IMR-90 (cell line): ENCODE results near the gene PF4V1. TPM values are rescaled to one million over a fixed set of nuclear protein-coding genes. Genes with fewer than 3 reads are reported as not detected.

Source experiments
- ATAC-seq: fragments of 200-7000 bp; cut with Tn5 transposase; 2 replicates; pipeline ENCODE4 v1.9.1; 2020; ENCODE audit warnings: low read depth, mild to moderate bottlenecking, moderate library complexity
- BruUV-seq: library from RNA; stranded (reverse); fragments of 400-500 nt; replicated peaks from 2 replicates; lab custom pipeline; 2021; lab: Mats Ljungman, UMichigan
- CTCF ChIA-PET: fragments of 300-600 bp; formaldehyde crosslinking; extraction: SDS; loops from one replicate; lab custom pipeline; 2021; ENCODE audit warnings: antibody characterized with exemption; lab: Yijun Ruan, JAX
- POLR2A ChIA-PET: fragments of 300-600 bp; sonication (Branson Sonifier 250); formaldehyde crosslinking; loops from one replicate; lab custom pipeline; 2022; ENCODE audit warnings: antibody characterized with exemption; ENCODE audit not compliant: unreplicated experiment; lab: Charles Lee
- DNase-seq: peaks from one replicate; pipeline ENCODE4 v3.0.0; 2013
- H2AFZ ChIP-seq: replicated peaks from 2 replicates; pipeline ENCODE3; 2013; ENCODE audit warnings: low read length, mild to moderate bottlenecking; ENCODE audit not compliant: poor library complexity
- H2AK5ac ChIP-seq: 2 replicates; pipeline ENCODE4 v1.6.1; 2013; ENCODE audit warnings: low read depth, low read length, inconsistent platforms
- H2AK9ac ChIP-seq: replicated peaks from 2 replicates; pipeline ENCODE3; 2013; ENCODE audit warnings: mild to moderate bottlenecking, low read depth, low read length, moderate library complexity; ENCODE audit not compliant: poor library complexity
- H2BK120ac ChIP-seq: 2 replicates; pipeline ENCODE4 v1.6.1; 2013; ENCODE audit warnings: low read depth, low read length, inconsistent platforms
- H2BK15ac ChIP-seq: 3 replicates; pipeline ENCODE4 v1.6.1; 2013; ENCODE audit warnings: low read depth, low read length, inconsistent platforms
- H2BK20ac ChIP-seq: 2 replicates; pipeline ENCODE4 v1.6.1; 2013; ENCODE audit warnings: low read depth, mild to moderate bottlenecking, inconsistent platforms, low read length, moderate library complexity
- H2BK5ac ChIP-seq: 2 replicates; pipeline ENCODE4 v1.6.1; 2013; ENCODE audit warnings: mild to moderate bottlenecking, low read depth, low read length, inconsistent platforms; ENCODE audit not compliant: poor library complexity, severe bottlenecking
- H3K14ac ChIP-seq: replicated peaks from 2 replicates; pipeline ENCODE4 v1.6.1; 2013; ENCODE audit warnings: low read depth, low read length, inconsistent platforms
- H3K18ac ChIP-seq: 2 replicates; pipeline ENCODE4 v1.6.1; 2013; ENCODE audit warnings: low read depth, low read length, control low read depth
- H3K23ac ChIP-seq: 2 replicates; pipeline ENCODE4 v1.6.1; 2013; ENCODE audit warnings: low read depth, low read length, inconsistent platforms
- H3K27ac ChIP-seq: 2 replicates; pipeline ENCODE4 v1.5.1; 2013; ENCODE audit warnings: mild to moderate bottlenecking, control low read depth, low read length; ENCODE audit not compliant: insufficient read depth
- H3K27me3 ChIP-seq: 2 replicates; pipeline ENCODE4 v1.6.1; 2013; ENCODE audit warnings: low read length; ENCODE audit not compliant: control insufficient read depth, insufficient read depth
- H3K36me3 ChIP-seq: 2 replicates; pipeline ENCODE4 v1.6.1; 2013; ENCODE audit warnings: low read length, mixed read lengths; ENCODE audit not compliant: control insufficient read depth, insufficient read depth
- H3K4ac ChIP-seq: 2 replicates; pipeline ENCODE4 v1.6.1; 2013; ENCODE audit warnings: low read depth, low read length, inconsistent platforms
- H3K4me1 ChIP-seq: 2 replicates; pipeline ENCODE4 v1.6.1; 2013; ENCODE audit warnings: low read length, mixed read lengths; ENCODE audit not compliant: control insufficient read depth, insufficient read depth
- H3K4me2 ChIP-seq: 2 replicates; pipeline ENCODE4 v1.6.1; 2013; ENCODE audit warnings: low read depth, mild to moderate bottlenecking, control low read depth, low read length, moderate library complexity
- H3K4me3 ChIP-seq: 2 replicates; pipeline ENCODE4 v1.5.1; 2013; ENCODE audit warnings: low read depth, mild to moderate bottlenecking, control low read depth, low read length, moderate library complexity; ENCODE audit not compliant: insufficient read depth
- H3K56ac ChIP-seq: 2 replicates; pipeline ENCODE4 v1.6.1; 2013; ENCODE audit warnings: low read length, inconsistent platforms; ENCODE audit not compliant: insufficient read depth; ENCODE audit errors: extremely low read depth
- H3K79me1 ChIP-seq, 2 experiments: 2 replicates each; pipeline ENCODE4 v1.6.1; 2013; ENCODE audit warnings: low read length in 2 of 2, inconsistent platforms in 1 of 2, low read depth in 1 of 2
- H3K9ac ChIP-seq: 2 replicates; pipeline ENCODE4 v1.6.1; 2013; ENCODE audit warnings: low read depth, low read length, control low read depth
- H3K9me1 ChIP-seq: 2 replicates; pipeline ENCODE4 v1.6.1; 2013; ENCODE audit warnings: low read length, inconsistent platforms; ENCODE audit not compliant: insufficient read depth
- H3K9me3 ChIP-seq: 2 replicates; pipeline ENCODE4 v1.6.1; 2013; ENCODE audit warnings: low read length; ENCODE audit not compliant: control insufficient read depth, insufficient read depth
- H4K20me1 ChIP-seq: 2 replicates; pipeline ENCODE4 v1.6.1; 2013; ENCODE audit warnings: low read length, inconsistent platforms; ENCODE audit not compliant: insufficient read depth
- H4K5ac ChIP-seq: 2 replicates; pipeline ENCODE4 v1.6.1; 2013; ENCODE audit warnings: mild to moderate bottlenecking, low read depth, low read length, control low read depth
- H4K8ac ChIP-seq, 2 experiments: 2 replicates each; pipeline ENCODE4 v1.6.1; 2013; ENCODE audit warnings: low read depth in 2 of 2, low read length in 2 of 2, control low read depth in 1 of 2, inconsistent platforms in 1 of 2
- H4K91ac ChIP-seq: 2 replicates; pipeline ENCODE4 v1.6.1; 2013; ENCODE audit warnings: low read depth, low read length, inconsistent platforms; ENCODE audit not compliant: insufficient read depth
- CEBPB ChIP-seq: IDR thresholded peaks from 2 replicates; pipeline ENCODE4 v1.6.1; 2012; ENCODE audit warnings: low read depth, low read length, improper control_type of control experiment
- FOS ChIP-seq: fragments of 150-350 bp; IDR thresholded peaks from 2 replicates; pipeline ENCODE4 v1.6.1; 2016; ENCODE audit warnings: low read depth, low read length
- MAZ ChIP-seq: IDR thresholded peaks from 2 replicates; pipeline ENCODE4 v1.6.1; 2012; ENCODE audit warnings: low read depth, mild to moderate bottlenecking, low read length, improper control_type of control experiment, moderate library complexity, borderline replicate concordance
- MXI1 ChIP-seq: IDR thresholded peaks from 2 replicates; pipeline ENCODE4 v1.6.1; 2012; ENCODE audit warnings: low read depth, mild to moderate bottlenecking, low read length, moderate library complexity, borderline replicate concordance
- NFE2L2 ChIP-seq: fragments of 150-350 bp; IDR thresholded peaks from 2 replicates; pipeline ENCODE4 v1.6.1; 2016; ENCODE audit warnings: low read depth, mild to moderate bottlenecking, low read length
- RAD21 ChIP-seq: IDR thresholded peaks from 2 replicates; pipeline ENCODE4 v1.6.1; 2012; ENCODE audit warnings: low read length, improper control_type of control experiment
- RFX5 ChIP-seq: IDR thresholded peaks from 2 replicates; pipeline ENCODE4 v1.8.0; 2012; ENCODE audit warnings: low read depth, mild to moderate bottlenecking, low read length, moderate library complexity
- SMC3 ChIP-seq: fragments of 150-350 bp; IDR thresholded peaks from 2 replicates; pipeline ENCODE4 v1.6.1; 2016; ENCODE audit warnings: low read depth, mild to moderate bottlenecking, antibody characterized with exemption, low read length, moderate library complexity
- WGBS, 2 experiments: methylation state at CpG; one replicate each; pipeline versions ENCODE4 v1.1.5 to v1.1.7; 2013; ENCODE audit warnings: missing lambda C conversion rate in 2 of 2; ENCODE audit not compliant: insufficient read length in 1 of 2; ENCODE audit errors: extremely low coverage in 2 of 2; 5-methylcytosine and 5-hydroxymethylcytosine counted together
- dilution Hi-C: fragments of 300-500 bp; cut with HindIII; formaldehyde crosslinking; loops from one replicate; pipeline ENCODE4 v1.14.3; 2018; ENCODE audit warnings: low sequenced_read_pairs; ENCODE audit not compliant: unreplicated experiment
- in situ Hi-C: fragments of 300-500 bp; cut with MboI; formaldehyde crosslinking; loops from 3 replicates; pipeline ENCODE4 v1.14.3; 2019; ENCODE audit warnings: low sequenced_read_pairs, inconsistent platforms, mixed read lengths
- intact Hi-C: fragments of 100-400 bp; cut with micrococcal nuclease; formaldehyde crosslinking; loops from 2 replicates; pipeline ENCODE4 v1.10.0; 2022
- polyA plus RNA-seq, 3 experiments: library from polyadenylated mRNA; depleted of rRNA; stranded (reverse); fragments of >200 nt; gene quantifications; 2 replicates each; pipeline ENCODE4 v1.2.3, GENCODE V29; 2012; ENCODE audit warnings: low replicate concordance in 1 of 3
- total RNA-seq: library from RNA; depleted of rRNA; stranded (reverse); fragments of >200 nt; gene quantifications from 2 replicates; pipeline ENCODE4 v1.2.3, GENCODE V29; 2012
- TF ChIP-seq, protein P1 (sequence below): fragments of 150-350 bp; IDR thresholded peaks from 2 replicates; pipeline ENCODE4 v1.6.1; 2017; ENCODE audit warnings: mild to moderate bottlenecking, antibody characterized with exemption, low read length, low read depth
- TF ChIP-seq, protein P2 (sequence below): conservative IDR thresholded peaks from 2 replicates; pipeline ENCODE4 v1.5.1; 2012; ENCODE audit warnings: mild to moderate bottlenecking, low read depth, low read length, improper control_type of control experiment

PF4V1 gene
- total and polyA plus RNA-seq, 2 of the 4 experiments (the other 2 are of a cell fraction), result not detected

DNA sequence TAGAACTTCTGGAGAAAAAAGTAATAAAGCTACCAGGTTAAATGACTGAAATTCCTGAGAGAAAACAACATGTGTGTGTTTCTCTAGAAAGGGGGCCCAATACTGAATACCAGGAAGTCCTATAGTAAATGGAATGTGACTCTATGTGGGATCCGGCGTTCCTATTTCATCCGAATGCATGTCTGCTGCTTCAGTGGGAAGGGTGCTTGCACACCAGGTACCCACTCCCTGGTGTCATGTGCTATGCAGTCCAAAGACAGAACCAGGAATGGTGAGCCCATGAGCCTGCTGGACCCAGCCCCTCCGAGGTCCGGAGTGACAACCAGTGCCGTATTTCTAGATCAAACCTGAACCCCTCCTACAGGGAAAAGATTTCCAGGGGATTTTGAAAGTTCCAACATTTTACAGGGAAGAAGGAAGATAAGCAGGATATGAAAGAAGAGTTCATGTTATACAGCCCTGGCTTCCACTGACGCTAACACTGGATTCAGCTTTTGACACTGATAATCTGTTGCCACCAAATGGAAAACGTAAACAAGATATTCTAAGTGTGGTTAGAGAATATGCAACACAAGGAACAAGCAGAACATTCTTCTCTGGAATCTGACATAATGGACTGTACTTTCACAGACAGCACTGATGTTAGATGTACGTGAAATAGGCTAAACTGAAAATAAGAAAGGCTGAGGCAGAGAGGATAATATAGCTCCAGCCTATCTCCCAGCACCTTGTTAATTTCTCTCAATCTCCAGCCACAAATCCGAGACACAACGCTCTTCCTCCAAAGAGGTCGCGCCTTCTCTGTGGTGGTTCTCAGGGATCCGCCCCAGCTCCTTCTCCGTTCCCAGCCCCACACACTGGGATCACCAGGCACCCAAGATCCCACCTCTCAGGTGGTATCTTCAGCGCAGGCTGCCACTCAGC lies 15.4 kb downstream of the PF4V1 start:
- ATAC-seq (peak; percentile 44), DNase-seq (no peak)
- Histone ChIP-seq H3K27ac (peak overlapping the region; percentile 13; the same call in 1 of the 2 replicates), H2BK15ac (no peak overlapping the region), H4K8ac (no peak overlapping the region), H2BK5ac (no peak overlapping the region), H3K4me2 (peak overlapping the region; percentile 82), H2AK9ac (no peak overlapping the region), H3K9ac (peak overlapping the region; percentile 48), H3K23ac (no peak overlapping the region), H4K91ac (no peak overlapping the region), H3K4ac (no peak overlapping the region), H2BK20ac (no peak overlapping the region), H4K5ac (no peak overlapping the region; the same call in 1 of the 2 replicates), H3K9me3 (no peaks in the 10 kb centered on the region), H3K56ac (no peak overlapping the region), H2BK120ac (0 out of 2 replicates have a peak overlapping the region, but pooled peaks have one; percentile 4), H3K27me3 (peaks cover 51% of the 10 kb centered on the region), H3K79me1 (no peaks in the 10 kb centered on the region), H4K20me1 (no peaks in the 10 kb centered on the region), H3K9me1 (no peaks in the 10 kb centered on the region), H2AK5ac (no peak overlapping the region; the same call in 1 of the 2 replicates), H3K18ac (peak overlapping the region; percentile 45; the same call in 1 of the 2 replicates), H3K4me3 (peak overlapping the region; percentile 55), H2AFZ (peak overlapping the region; percentile 87), H3K14ac (no peak overlapping the region), H3K36me3 (no peaks in the 10 kb centered on the region), H3K4me1 (peaks cover 3% of the 10 kb centered on the region; the same call in 1 of the 2 replicates)
- 37% methylated on average over 7 of the region's 16 CpGs; no CpG with 5 or more reads in 1 of the 2 experiments for WGBS, 2 experiments
- in situ Hi-C loops, result no loop called here
- intact Hi-C loops, result loop anchor here (10.0 kb wide), 2 partner anchors 166 to 266 kb away; partner anchors contain the start of gene CXCL3
- dilution Hi-C loops, result no loop called here
- no TSS peak for BruUV-seq
- TF ChIP-seq, protein P1, sequence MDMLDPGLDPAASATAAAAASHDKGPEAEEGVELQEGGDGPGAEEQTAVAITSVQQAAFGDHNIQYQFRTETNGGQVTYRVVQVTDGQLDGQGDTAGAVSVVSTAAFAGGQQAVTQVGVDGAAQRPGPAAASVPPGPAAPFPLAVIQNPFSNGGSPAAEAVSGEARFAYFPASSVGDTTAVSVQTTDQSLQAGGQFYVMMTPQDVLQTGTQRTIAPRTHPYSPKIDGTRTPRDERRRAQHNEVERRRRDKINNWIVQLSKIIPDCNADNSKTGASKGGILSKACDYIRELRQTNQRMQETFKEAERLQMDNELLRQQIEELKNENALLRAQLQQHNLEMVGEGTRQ, result no peak
- no peak for TF ChIP-seq RFX5
- TF ChIP-seq CEBPB, result no peak
- no peak for TF ChIP-seq MXI1
- TF ChIP-seq SMC3, result no peak
- TF ChIP-seq, protein P2, sequence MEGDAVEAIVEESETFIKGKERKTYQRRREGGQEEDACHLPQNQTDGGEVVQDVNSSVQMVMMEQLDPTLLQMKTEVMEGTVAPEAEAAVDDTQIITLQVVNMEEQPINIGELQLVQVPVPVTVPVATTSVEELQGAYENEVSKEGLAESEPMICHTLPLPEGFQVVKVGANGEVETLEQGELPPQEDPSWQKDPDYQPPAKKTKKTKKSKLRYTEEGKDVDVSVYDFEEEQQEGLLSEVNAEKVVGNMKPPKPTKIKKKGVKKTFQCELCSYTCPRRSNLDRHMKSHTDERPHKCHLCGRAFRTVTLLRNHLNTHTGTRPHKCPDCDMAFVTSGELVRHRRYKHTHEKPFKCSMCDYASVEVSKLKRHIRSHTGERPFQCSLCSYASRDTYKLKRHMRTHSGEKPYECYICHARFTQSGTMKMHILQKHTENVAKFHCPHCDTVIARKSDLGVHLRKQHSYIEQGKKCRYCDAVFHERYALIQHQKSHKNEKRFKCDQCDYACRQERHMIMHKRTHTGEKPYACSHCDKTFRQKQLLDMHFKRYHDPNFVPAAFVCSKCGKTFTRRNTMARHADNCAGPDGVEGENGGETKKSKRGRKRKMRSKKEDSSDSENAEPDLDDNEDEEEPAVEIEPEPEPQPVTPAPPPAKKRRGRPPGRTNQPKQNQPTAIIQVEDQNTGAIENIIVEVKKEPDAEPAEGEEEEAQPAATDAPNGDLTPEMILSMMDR, result no peak
- no peak for TF ChIP-seq NFE2L2
- TF ChIP-seq RAD21, result no peak
- TF ChIP-seq MAZ, result no peak
- TF ChIP-seq FOS, result no peak
- ChIA-PET POLR2A (no interaction called here), CTCF (interaction anchor here (0.6 to 1.4 kb wide), 2 partner anchors 192 to 266 kb away, joined by 3 to 4 read pairs; no protein-coding TSS in a partner anchor)
